ENCODE results near the gene CXCR6. TPM values are rescaled to one million over a fixed set of nuclear protein-coding genes. Genes with fewer than 3 reads are reported as not detected.

CXCR6 gene
- total and polyA plus RNA-seq, 2 donors (not counting 1 experiment from before 2014, with no cell fraction given): not detected

DNA sequence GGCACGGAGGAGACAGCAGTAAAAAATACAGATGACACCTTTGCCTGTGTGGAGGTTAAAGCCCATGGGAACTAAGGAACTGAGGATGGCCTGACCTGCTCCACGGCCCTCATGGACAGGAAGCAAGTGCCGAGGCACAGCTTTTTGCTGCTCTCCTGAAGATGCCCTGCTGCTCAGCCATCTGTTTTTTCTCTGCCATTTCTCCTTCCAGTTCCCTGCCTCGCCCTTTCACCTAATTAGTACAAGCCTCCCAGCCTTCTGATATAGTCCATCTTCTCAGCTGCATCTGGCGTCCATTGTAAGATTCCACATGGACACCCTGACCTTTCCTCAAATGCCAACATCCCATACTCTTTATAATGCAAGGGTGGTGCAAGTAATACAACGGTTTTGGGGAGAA lies 11.8 kb upstream of the CXCR6 start:
- TF ChIP-seq EZH2 (IDR thresholded peaks at IDR 0.05; ENCODE audit: low read length, missing control alignments): no peak
- TF ChIP-seq, protein P1, sequence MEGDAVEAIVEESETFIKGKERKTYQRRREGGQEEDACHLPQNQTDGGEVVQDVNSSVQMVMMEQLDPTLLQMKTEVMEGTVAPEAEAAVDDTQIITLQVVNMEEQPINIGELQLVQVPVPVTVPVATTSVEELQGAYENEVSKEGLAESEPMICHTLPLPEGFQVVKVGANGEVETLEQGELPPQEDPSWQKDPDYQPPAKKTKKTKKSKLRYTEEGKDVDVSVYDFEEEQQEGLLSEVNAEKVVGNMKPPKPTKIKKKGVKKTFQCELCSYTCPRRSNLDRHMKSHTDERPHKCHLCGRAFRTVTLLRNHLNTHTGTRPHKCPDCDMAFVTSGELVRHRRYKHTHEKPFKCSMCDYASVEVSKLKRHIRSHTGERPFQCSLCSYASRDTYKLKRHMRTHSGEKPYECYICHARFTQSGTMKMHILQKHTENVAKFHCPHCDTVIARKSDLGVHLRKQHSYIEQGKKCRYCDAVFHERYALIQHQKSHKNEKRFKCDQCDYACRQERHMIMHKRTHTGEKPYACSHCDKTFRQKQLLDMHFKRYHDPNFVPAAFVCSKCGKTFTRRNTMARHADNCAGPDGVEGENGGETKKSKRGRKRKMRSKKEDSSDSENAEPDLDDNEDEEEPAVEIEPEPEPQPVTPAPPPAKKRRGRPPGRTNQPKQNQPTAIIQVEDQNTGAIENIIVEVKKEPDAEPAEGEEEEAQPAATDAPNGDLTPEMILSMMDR (conservative IDR thresholded peaks at IDR 0.05 in 1 of 2, IDR thresholded peaks at IDR 0.05 in 1 of 2; ENCODE audit: low read depth in 1 of 2, low read length in 2 of 2): no peak
- H3K9me3 ChIP-seq (ENCODE audit: control insufficient read depth, insufficient read depth, low read depth, low read length): no peaks in the 10 kb centered on the region
- H3K79me2 ChIP-seq (ENCODE audit: control insufficient read depth, insufficient read depth, low read length): no peaks in the 10 kb centered on the region
- no peaks in the 10 kb centered on the region for H4K20me1 ChIP-seq (ENCODE audit: control insufficient read depth, extremely low read depth, insufficient read depth, low read length)
- H3K27ac ChIP-seq (ENCODE audit: insufficient read depth, low read length): no peak overlapping the region
- peaks cover 9% of the 10 kb centered on the region for H3K4me1 ChIP-seq (ENCODE audit: control insufficient read depth, extremely low read depth, insufficient read depth, low read length)
- H3K27me3 ChIP-seq (ENCODE audit: control insufficient read depth, insufficient read depth, low read length): no peaks in the 10 kb centered on the region
- peaks cover 8% of the 10 kb centered on the region for H3K36me3 ChIP-seq (ENCODE audit: control insufficient read depth, insufficient read depth, low read length)
- H3K9ac ChIP-seq (ENCODE audit: insufficient read depth, low read length): no peak overlapping the region
- H2AFZ ChIP-seq (ENCODE audit: low read length): no peak overlapping the region
- H3K4me3 ChIP-seq (replicated peaks in 1 of 4; ENCODE audit: control extremely low read depth in 1 of 4, insufficient read depth in 1 of 4, low read depth in 3 of 4, low read length in 4 of 4): no peak overlapping the region
- H3K4me2 ChIP-seq (ENCODE audit: extremely low read depth, insufficient read depth, low read length): no peak overlapping the region
- no peak for DNase-seq (ENCODE audit: low read depth in 2 of 2)

DNA sequence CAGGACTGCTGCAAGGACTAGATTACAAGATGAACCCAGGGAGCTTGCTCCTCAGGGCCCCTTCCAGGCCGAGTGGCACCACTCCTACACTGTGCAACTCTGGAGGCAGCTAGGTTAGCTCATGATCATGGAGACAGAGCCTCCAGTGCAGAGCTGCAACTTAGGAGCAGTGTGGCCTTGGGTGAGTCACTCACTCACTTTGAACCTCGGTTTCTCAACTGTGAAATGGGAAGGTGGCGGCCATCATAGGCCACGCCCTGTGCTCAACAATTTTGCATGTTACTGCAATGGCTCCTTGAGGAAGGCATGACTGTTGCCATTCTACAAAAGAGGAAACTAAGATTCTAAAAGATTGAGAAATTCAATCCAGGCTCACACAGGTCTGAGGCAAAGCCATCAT lies 11.2 kb upstream of the CXCR6 start:
- H4K20me1 ChIP-seq (ENCODE audit: control insufficient read depth, extremely low read depth, insufficient read depth, low read length): no peaks in the 10 kb centered on the region
- H3K4me3 ChIP-seq (replicated peaks in 1 of 4; ENCODE audit: control extremely low read depth in 1 of 4, insufficient read depth in 1 of 4, low read depth in 3 of 4, low read length in 4 of 4): no peak overlapping the region
- no peak overlapping the region for H3K4me2 ChIP-seq (ENCODE audit: extremely low read depth, insufficient read depth, low read length)
- peaks cover 9% of the 10 kb centered on the region for H3K4me1 ChIP-seq (ENCODE audit: control insufficient read depth, extremely low read depth, insufficient read depth, low read length)
- H3K9me3 ChIP-seq (ENCODE audit: control insufficient read depth, insufficient read depth, low read depth, low read length): no peaks in the 10 kb centered on the region
- no peaks in the 10 kb centered on the region for H3K79me2 ChIP-seq (ENCODE audit: control insufficient read depth, insufficient read depth, low read length)
- no peak overlapping the region for H2AFZ ChIP-seq (ENCODE audit: low read length)
- no peak overlapping the region for H3K9ac ChIP-seq (ENCODE audit: insufficient read depth, low read length)
- TF ChIP-seq, protein P1 (conservative IDR thresholded peaks at IDR 0.05 in 1 of 2, IDR thresholded peaks at IDR 0.05 in 1 of 2; ENCODE audit: low read depth in 1 of 2, low read length in 2 of 2): no peak
- TF ChIP-seq EZH2 (IDR thresholded peaks at IDR 0.05; ENCODE audit: low read length, missing control alignments): no peak
- no peak overlapping the region for H3K27ac ChIP-seq (ENCODE audit: insufficient read depth, low read length)
- no peaks in the 10 kb centered on the region for H3K27me3 ChIP-seq (ENCODE audit: control insufficient read depth, insufficient read depth, low read length)
- peaks cover 10% of the 10 kb centered on the region for H3K36me3 ChIP-seq (ENCODE audit: control insufficient read depth, insufficient read depth, low read length)
- no peak for DNase-seq (ENCODE audit: low read depth in 2 of 2)

DNA sequence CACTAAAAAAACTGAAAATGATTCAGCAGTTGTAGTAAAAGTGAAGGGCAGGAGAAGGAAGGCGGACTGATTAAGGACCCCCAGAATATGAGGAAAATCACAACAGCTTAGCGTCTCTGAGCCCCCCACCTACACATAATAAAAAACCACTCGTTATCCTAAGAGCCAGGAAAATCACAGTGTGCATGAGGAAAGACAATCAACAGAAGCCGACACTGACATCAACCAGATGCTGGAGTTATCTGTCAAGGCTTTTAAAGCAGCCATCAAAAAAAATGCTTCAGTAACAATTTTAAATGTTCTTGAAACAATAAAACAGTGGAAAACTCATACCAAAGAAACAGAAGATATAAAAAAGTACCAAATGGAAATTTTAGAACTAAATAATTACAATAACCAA lies 9.7 kb upstream of the CXCR6 start:
- Histone ChIP-seq H3K27ac (ENCODE audit: insufficient read depth, low read length) (no peak overlapping the region), H3K79me2 (ENCODE audit: control insufficient read depth, insufficient read depth, low read length) (no peaks in the 10 kb centered on the region), H3K4me1 (ENCODE audit: control insufficient read depth, extremely low read depth, insufficient read depth, low read length) (no peaks in the 10 kb centered on the region), H3K4me3 (replicated peaks in 1 of 4; ENCODE audit: control extremely low read depth in 1 of 4, insufficient read depth in 1 of 4, low read depth in 3 of 4, low read length in 4 of 4) (no peak overlapping the region), H2AFZ (ENCODE audit: low read length) (no peak overlapping the region), H3K9me3 (ENCODE audit: control insufficient read depth, insufficient read depth, low read depth, low read length) (no peaks in the 10 kb centered on the region), H3K36me3 (ENCODE audit: control insufficient read depth, insufficient read depth, low read length) (peaks cover 14% of the 10 kb centered on the region), H3K4me2 (ENCODE audit: extremely low read depth, insufficient read depth, low read length) (no peak overlapping the region), H4K20me1 (ENCODE audit: control insufficient read depth, extremely low read depth, insufficient read depth, low read length) (no peaks in the 10 kb centered on the region), H3K27me3 (ENCODE audit: control insufficient read depth, insufficient read depth, low read length) (no peaks in the 10 kb centered on the region), H3K9ac (ENCODE audit: insufficient read depth, low read length) (no peak overlapping the region)
- DNase-seq (ENCODE audit: low read depth in 2 of 2): peak in 1 of 2 donors; percentile 23
- TF ChIP-seq EZH2 (IDR thresholded peaks at IDR 0.05; ENCODE audit: low read length, missing control alignments): no peak
- TF ChIP-seq, protein P1 (conservative IDR thresholded peaks at IDR 0.05 in 1 of 2, IDR thresholded peaks at IDR 0.05 in 1 of 2; ENCODE audit: low read depth in 1 of 2, low read length in 2 of 2): no peak
